HG03442 (cell line): Measurements from ENCODE around the gene KCNK4.

Experiments
- ATAC-seq: cut with Tn5 transposase; IDR thresholded peaks from one replicate; pipeline ENCODE4 v1.9.1; 2021; ENCODE audit warnings: mild to moderate bottlenecking, moderate library complexity; ENCODE audit not compliant: unreplicated experiment

Gene KCNK4

DNA sequence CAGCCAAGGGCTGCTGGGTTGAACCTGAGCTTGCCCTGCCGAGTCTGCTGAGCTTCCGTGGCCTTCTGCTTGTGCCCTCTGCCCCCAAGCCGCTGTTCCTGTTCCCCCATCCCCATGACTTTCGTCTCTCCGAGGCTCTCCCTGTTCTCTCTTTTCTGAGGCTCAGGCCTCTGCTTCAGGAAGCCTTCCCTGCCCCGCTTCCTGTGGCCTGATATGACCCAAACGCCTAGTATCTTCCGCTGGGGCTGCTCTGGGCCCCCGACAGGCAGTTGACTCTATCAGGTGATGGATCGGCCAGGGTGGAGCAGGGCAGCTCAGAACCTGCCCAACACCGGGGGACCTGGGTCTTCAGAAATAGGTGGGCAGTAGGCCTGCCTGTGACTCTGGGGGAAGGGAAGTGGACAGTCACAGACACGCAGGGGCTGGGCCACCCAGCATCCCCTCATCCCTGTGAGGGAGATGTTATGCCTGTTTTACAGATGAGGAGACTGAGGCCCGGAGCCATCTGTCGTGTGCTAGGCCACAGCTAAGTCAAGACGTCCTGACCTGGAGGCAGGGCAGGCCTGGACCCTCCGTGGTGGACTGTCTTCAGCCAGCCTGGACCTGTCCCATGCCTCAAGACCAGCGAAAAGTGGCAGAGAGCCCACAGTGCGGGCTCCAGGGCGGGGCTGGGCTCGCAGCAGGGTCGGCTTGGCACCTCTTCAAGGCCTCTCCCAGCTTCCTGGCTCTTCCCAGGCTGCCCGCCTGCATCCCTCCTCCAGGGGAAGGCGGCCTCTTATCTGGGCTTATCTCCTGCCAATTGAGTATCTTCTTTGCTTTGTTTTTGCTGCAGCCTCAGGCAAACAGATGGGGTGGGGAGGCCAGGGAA lies 22.8 kb upstream of the KCNK4 start:
- ATAC-seq: no peak

- ATAC-seq: peak; percentile 6
These were observed 22.1 kb upstream of the KCNK4 start for GRCh38 chr11:64268893-64269539.

- peak; percentile 70 for ATAC-seq
These were observed 21.4 kb upstream of the KCNK4 start for GRCh38 chr11:64269540-64270220.

- ATAC-seq: no peak
These were observed 15.9 kb upstream of the KCNK4 start for GRCh38 chr11:64275031-64275800.

GRCh38 chr11:64275841-64276240 lies 15.3 kb upstream of the KCNK4 start:
- no peak for ATAC-seq

- no peak for ATAC-seq
These were observed 14.3 kb upstream of the KCNK4 start for GRCh38 chr11:64276653-64277431.

GRCh38 chr11:64278576-64279190 lies 12.4 kb upstream of the KCNK4 start:
- no peak for ATAC-seq

DNA sequence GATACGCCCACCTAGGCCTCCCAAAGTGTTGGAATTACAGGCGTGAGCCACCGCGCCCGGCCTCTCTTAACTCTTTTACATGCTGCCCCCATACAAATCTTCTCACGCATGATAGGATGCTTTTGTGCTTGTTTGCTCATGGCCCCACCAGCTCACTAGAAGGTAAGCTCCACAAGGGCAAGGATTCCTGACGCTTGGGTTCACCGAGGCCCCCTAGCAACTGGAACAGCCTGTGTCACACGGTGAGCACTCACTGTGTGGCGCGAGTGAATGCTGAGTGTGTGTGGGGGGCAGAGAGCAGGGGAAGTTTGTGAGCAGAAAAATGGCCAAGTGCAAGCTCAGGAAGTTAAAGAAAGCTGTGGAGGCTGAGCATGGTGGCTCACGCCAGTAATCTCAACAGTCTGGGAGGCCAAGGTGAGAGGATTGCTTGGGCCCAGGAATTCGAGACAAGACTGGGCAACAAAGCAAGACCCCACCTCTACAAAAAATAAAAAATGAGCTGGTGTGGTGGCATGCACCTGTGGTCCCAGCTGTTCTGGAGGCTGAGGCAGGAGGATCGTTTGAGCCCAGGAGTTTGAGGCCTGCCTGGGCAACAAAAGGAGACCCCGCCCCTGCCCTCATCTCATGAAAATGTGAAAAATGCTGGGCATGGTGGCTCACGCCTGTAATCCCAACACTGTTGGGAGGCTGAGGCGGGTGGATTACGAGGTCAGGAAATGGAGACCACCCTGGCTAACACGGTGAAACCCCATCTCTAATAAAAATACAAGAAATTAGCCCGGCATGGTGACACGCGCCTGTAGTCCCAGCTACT lies 8.9 kb upstream of the KCNK4 start:
- no peak for ATAC-seq

DNA sequence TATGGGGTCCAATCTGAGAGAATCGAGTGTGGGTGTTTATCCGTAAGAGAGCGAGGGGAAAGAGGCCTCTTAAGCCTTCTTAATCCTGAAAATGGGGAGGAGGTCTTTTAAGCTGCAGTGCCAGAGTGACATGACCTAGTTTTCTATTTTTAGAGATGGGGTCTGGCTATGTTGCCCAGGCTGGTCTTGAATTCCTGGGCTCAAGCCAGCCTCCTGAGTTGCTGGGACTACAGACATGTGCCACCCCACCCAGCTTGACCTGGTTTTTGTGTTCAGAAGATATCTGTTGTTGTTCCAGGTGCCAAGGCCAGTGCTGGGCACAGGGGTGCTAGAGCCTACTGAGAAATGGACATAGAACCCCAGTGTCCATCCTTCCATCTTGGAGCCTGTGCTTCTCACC lies 8.0 kb upstream of the KCNK4 start:
- no peak for ATAC-seq

- peak; percentile 55 for ATAC-seq
These were observed 6.8 kb upstream of the KCNK4 start, which contains the start of gene BAD for GRCh38 chr11:64284048-64284961. Gene BAD (minus strand): TSS chr11:64284665. CDS start chr11:64284368, 297 bp downstream.

DNA sequence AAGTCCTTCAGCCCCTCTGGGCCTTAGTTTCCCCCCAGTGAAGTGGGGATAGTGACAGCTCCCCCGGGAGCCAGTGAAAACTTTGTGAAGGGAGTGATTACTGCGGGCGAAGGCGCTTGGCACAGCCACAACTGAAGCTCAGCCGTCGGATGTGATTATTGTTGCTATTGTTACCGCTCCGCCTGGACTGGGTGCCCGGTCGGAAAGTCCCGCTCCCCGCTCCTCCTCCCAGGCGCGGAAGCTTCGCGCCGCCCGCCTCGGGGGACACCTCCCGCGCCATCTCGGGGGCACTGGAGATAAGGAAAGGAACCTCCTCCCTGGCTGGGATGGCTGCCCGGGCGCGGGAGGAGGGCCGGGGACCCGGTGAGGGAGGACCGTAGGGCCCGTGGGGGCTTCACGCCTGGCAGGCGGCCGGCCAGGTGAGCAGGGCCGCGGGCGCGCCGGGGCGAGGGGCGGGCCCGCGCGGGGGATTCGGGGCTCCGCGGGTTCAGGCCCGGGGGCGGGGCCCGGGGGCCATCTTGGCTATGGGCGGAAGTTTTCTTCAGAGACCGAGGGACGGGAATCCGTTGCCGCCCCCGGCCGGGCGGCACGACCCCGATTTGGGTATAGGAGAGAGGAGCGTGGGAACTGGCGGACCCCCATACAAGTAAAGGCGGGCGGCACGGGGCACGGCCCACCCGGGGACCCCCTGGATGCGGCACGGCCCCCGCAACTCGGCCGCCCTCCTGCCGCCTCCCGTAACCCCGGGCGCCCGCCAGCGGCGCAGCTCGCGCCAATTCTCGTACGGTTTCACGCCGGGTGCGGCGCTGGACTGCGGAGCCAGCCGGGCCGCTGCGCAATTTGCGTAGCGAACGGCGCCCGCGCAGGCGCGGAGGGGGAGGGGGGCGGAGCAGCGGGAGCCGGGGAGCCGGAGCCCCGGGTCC lies 5.9 kb upstream of the KCNK4 start, which contains the start of gene GPR137:
TSS of gene GPR137 (plus strand) at position 887 of the 923 bp plus-strand sequence. CDS start 677 bp downstream, outside the sequence.
- peak; percentile 60 for ATAC-seq

DNA sequence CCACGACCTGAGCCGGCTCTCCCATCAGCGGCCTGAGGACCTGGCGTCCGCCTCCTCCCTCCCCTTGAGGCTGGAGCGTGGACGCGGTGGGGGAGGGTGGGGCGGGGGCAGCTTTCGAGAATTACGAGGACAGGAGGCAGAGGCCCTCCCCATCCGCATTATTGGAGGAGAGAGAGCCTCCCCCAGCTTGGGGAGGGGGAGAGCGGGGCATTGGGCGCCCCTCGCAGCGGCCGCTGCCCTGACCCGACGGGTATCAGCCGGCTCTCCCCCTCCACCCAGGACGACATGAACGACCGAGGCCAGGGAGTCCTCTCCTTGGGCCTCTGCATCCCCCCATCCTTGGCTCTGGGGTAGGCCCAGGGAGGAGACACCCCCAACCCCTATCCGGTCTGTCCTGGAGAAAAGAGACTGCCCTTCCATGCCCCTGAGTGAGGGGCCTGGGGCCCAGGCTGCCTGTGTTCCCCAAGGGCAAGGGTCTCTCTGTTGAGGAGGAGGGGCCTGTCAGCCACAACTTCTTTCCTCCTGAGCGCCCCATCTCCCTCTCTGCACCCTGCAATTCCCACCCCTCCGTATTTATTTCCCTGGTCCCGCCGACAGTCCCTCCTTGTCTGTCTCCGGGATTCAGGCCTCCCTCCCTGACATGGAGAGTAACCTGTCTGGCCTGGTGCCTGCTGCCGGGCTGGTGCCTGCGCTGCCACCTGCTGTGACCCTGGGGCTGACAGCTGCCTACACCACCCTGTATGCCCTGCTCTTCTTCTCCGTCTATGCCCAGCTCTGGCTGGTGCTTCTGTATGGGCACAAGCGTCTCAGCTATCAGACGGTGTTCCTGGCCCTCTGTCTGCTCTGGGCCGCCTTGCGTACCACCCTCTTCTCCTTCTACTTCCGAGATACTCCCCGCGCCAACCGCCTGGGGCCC lies 5.0 kb upstream of the KCNK4 start:
- no peak for ATAC-seq

- no peak for ATAC-seq
These were observed 4.3 kb upstream of the KCNK4 start for GRCh38 chr11:64286801-64287159.

DNA sequence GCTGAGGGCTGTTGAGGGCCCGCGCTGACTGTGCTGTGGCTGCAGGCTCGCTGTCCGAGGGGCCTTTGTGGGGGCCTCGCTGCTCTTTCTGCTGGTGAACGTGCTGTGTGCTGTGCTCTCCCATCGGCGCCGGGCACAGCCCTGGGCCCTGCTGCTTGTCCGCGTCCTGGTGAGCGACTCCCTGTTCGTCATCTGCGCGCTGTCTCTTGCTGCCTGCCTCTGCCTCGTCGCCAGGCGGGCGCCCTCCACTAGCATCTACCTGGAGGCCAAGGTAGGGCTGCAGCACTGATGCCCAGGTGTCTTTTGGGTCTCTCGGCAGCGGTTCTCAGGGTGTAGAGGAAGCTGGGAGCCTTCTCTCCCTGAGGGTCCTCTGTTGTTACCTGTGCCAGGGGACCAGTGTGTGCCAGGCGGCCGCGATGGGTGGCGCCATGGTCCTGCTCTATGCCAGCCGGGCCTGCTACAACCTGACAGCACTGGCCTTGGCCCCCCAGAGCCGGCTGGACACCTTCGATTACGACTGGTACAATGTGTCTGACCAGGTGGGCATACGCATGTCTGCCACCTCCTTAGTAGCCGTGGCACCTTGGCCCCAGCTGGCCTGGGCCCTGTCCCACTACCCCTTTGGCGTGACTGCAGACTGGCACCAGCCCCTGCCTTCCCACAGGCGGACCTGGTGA lies 3.3 kb upstream of the KCNK4 start:
- no peak for ATAC-seq

DNA sequence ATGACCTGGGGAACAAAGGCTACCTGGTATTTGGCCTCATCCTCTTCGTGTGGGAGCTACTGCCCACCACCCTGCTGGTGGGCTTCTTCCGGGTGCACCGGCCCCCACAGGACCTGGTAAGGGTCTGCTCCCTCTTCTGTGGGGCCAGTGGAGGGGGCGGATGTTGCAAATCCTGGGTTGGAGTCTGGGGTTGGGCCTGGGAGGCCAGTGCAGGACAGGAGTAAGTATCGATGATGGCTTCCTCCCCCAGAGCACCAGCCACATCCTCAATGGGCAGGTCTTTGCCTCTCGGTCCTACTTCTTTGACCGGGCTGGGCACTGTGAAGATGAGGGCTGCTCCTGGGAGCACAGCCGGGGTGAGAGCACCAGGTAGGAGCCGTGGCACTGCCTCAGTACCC lies 2.8 kb upstream of the KCNK4 start:
- ATAC-seq: no peak
